ENCODE results near the gene CCR4.
"Not testable (repeated sequence)": the region's sequence is repeated elsewhere in the genome, so short reads cannot be mapped to it uniquely, and the experiment has no call there.

CCR4 gene

GRCh38 chr3:32931273-32931672, 20.2 kb upstream of the CCR4 start:
- H3K9ac ChIP-seq (ENCODE audit: low read depth in 1 of 2, low read length in 2 of 2); H3K27ac ChIP-seq (ENCODE audit: low read depth in 2 of 2, low read length in 2 of 2); H3K9me3 ChIP-seq (ENCODE audit: control insufficient read depth in 2 of 2, low read length in 2 of 2); H3K4me3 ChIP-seq (ENCODE audit: low read length in 2 of 2); H3K4me1 ChIP-seq (ENCODE audit: control insufficient read depth in 2 of 2, insufficient read depth in 2 of 2, low read length in 2 of 2); H3K36me3 ChIP-seq (ENCODE audit: control insufficient read depth in 2 of 2, insufficient read depth in 2 of 2, low read length in 2 of 2); H3K27me3 ChIP-seq (ENCODE audit: control insufficient read depth in 2 of 2, insufficient read depth in 2 of 2, low read length in 2 of 2): not testable (repeated sequence)

- Histone ChIP-seq H3K27ac (ENCODE audit: low read depth in 2 of 2, low read length in 2 of 2) (no peak overlapping the region), H3K9me3 (ENCODE audit: control insufficient read depth in 2 of 2, low read length in 2 of 2) (no peaks in the 10 kb centered on the region), H3K9ac (ENCODE audit: low read depth in 1 of 2, low read length in 2 of 2) (no peak overlapping the region), H3K36me3 (ENCODE audit: control insufficient read depth in 2 of 2, insufficient read depth in 2 of 2, low read length in 2 of 2) (no peaks in the 10 kb centered on the region), H3K27me3 (ENCODE audit: control insufficient read depth in 2 of 2, insufficient read depth in 2 of 2, low read length in 2 of 2) (no peaks in the 10 kb centered on the region), H3K4me1 (ENCODE audit: control insufficient read depth in 2 of 2, insufficient read depth in 2 of 2, low read length in 2 of 2) (no peaks in the 10 kb centered on the region), H3K4me3 (ENCODE audit: low read length in 2 of 2) (no peak overlapping the region)
These were observed 17.2 kb upstream of the CCR4 start for GRCh38 chr3:32934150-32934742.

- Histone ChIP-seq H3K4me3 (ENCODE audit: low read length in 2 of 2) (no peak overlapping the region), H3K27ac (ENCODE audit: low read depth in 2 of 2, low read length in 2 of 2) (no peak overlapping the region), H3K27me3 (ENCODE audit: control insufficient read depth in 2 of 2, insufficient read depth in 2 of 2, low read length in 2 of 2) (no peaks in the 10 kb centered on the region), H3K36me3 (ENCODE audit: control insufficient read depth in 2 of 2, insufficient read depth in 2 of 2, low read length in 2 of 2) (no peaks in the 10 kb centered on the region), H3K9ac (ENCODE audit: low read depth in 1 of 2, low read length in 2 of 2) (no peak overlapping the region), H3K4me1 (ENCODE audit: control insufficient read depth in 2 of 2, insufficient read depth in 2 of 2, low read length in 2 of 2) (no peaks in the 10 kb centered on the region), H3K9me3 (ENCODE audit: control insufficient read depth in 2 of 2, low read length in 2 of 2) (no peaks in the 10 kb centered on the region)
These were observed 14.1 kb upstream of the CCR4 start for GRCh38 chr3:32937331-32937730.

- not testable (repeated sequence) for H3K4me3 ChIP-seq (ENCODE audit: low read length in 2 of 2); H3K9ac ChIP-seq (ENCODE audit: low read depth in 1 of 2, low read length in 2 of 2); H3K9me3 ChIP-seq (ENCODE audit: control insufficient read depth in 2 of 2, low read length in 2 of 2); H3K4me1 ChIP-seq (ENCODE audit: control insufficient read depth in 2 of 2, insufficient read depth in 2 of 2, low read length in 2 of 2); H3K27ac ChIP-seq (ENCODE audit: low read depth in 2 of 2, low read length in 2 of 2); H3K36me3 ChIP-seq (ENCODE audit: control insufficient read depth in 2 of 2, insufficient read depth in 2 of 2, low read length in 2 of 2); H3K27me3 ChIP-seq (ENCODE audit: control insufficient read depth in 2 of 2, insufficient read depth in 2 of 2, low read length in 2 of 2)
These were observed 11.7 kb upstream of the CCR4 start for GRCh38 chr3:32939531-32940284.

GRCh38 chr3:32940726-32941125, 10.7 kb upstream of the CCR4 start:
- H3K4me3 ChIP-seq (ENCODE audit: low read length in 2 of 2): no peak overlapping the region
- H3K9ac ChIP-seq (ENCODE audit: low read depth in 1 of 2, low read length in 2 of 2): no peak overlapping the region
- H3K9me3 ChIP-seq (ENCODE audit: control insufficient read depth in 2 of 2, low read length in 2 of 2): no peaks in the 10 kb centered on the region
- H3K4me1 ChIP-seq (ENCODE audit: control insufficient read depth in 2 of 2, insufficient read depth in 2 of 2, low read length in 2 of 2): no peaks in the 10 kb centered on the region
- no peaks in the 10 kb centered on the region for H3K27me3 ChIP-seq (ENCODE audit: control insufficient read depth in 2 of 2, insufficient read depth in 2 of 2, low read length in 2 of 2)
- H3K27ac ChIP-seq (ENCODE audit: low read depth in 2 of 2, low read length in 2 of 2): no peak overlapping the region
- H3K36me3 ChIP-seq (ENCODE audit: control insufficient read depth in 2 of 2, insufficient read depth in 2 of 2, low read length in 2 of 2): no peaks in the 10 kb centered on the region

DNA sequence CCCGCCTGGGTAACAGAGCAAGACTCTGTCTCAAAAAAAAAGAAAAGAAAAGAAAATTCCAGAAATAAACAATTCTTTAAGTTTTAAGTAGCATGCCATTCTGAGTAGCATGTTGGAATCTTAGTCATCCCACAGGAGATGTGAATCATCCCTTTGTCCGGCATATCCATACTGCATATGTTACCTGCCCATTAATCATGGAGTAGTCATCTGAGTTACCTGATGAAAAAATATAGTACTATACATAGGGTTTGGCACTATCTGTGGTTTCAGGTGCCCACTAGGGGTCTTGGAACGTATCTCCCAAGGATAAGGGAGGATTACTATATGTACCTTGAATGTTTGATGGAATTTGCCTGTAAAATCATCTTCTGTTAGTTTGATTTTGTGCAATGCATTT, 6.3 kb upstream of the CCR4 start:
- H3K36me3 ChIP-seq (ENCODE audit: control insufficient read depth in 2 of 2, insufficient read depth in 2 of 2, low read length in 2 of 2): no peaks in the 10 kb centered on the region

GRCh38 chr3:32945598-32945997, 5.8 kb upstream of the CCR4 start:
- not testable (repeated sequence) for H3K4me1 ChIP-seq (ENCODE audit: control insufficient read depth in 2 of 2, insufficient read depth in 2 of 2, low read length in 2 of 2); H3K9me3 ChIP-seq (ENCODE audit: control insufficient read depth in 2 of 2, low read length in 2 of 2); H3K36me3 ChIP-seq (ENCODE audit: control insufficient read depth in 2 of 2, insufficient read depth in 2 of 2, low read length in 2 of 2); H3K27ac ChIP-seq (ENCODE audit: low read depth in 2 of 2, low read length in 2 of 2); H3K4me3 ChIP-seq (ENCODE audit: low read length in 2 of 2); H3K27me3 ChIP-seq (ENCODE audit: control insufficient read depth in 2 of 2, insufficient read depth in 2 of 2, low read length in 2 of 2); H3K9ac ChIP-seq (ENCODE audit: low read depth in 1 of 2, low read length in 2 of 2)

More for the DNA sequence above, 6.3 kb upstream of the CCR4 start:
- H3K4me3 ChIP-seq (ENCODE audit: low read length in 2 of 2): no peak overlapping the region
- no peak overlapping the region for H3K27ac ChIP-seq (ENCODE audit: low read depth in 2 of 2, low read length in 2 of 2)
- H3K9me3 ChIP-seq (ENCODE audit: control insufficient read depth in 2 of 2, low read length in 2 of 2): no peaks in the 10 kb centered on the region
- no peaks in the 10 kb centered on the region for H3K4me1 ChIP-seq (ENCODE audit: control insufficient read depth in 2 of 2, insufficient read depth in 2 of 2, low read length in 2 of 2)
- H3K9ac ChIP-seq (ENCODE audit: low read depth in 1 of 2, low read length in 2 of 2): no peak overlapping the region
- H3K27me3 ChIP-seq (ENCODE audit: control insufficient read depth in 2 of 2, insufficient read depth in 2 of 2, low read length in 2 of 2): no peaks in the 10 kb centered on the region

GRCh38 chr3:32946973-32947788, 4.3 kb upstream of the CCR4 start:
- H3K27ac ChIP-seq (ENCODE audit: low read depth in 2 of 2, low read length in 2 of 2): no peak overlapping the region

GRCh38 chr3:32947789-32948238, 3.6 kb upstream of the CCR4 start:
- Histone ChIP-seq H3K27ac (ENCODE audit: low read depth in 2 of 2, low read length in 2 of 2) (no peak overlapping the region), H3K9ac (ENCODE audit: low read depth in 1 of 2, low read length in 2 of 2) (no peak overlapping the region), H3K27me3 (ENCODE audit: control insufficient read depth in 2 of 2, insufficient read depth in 2 of 2, low read length in 2 of 2) (no peaks in the 10 kb centered on the region), H3K4me3 (ENCODE audit: low read length in 2 of 2) (no peak overlapping the region), H3K9me3 (ENCODE audit: control insufficient read depth in 2 of 2, low read length in 2 of 2) (no peaks in the 10 kb centered on the region), H3K36me3 (ENCODE audit: control insufficient read depth in 2 of 2, insufficient read depth in 2 of 2, low read length in 2 of 2) (no peaks in the 10 kb centered on the region), H3K4me1 (ENCODE audit: control insufficient read depth in 2 of 2, insufficient read depth in 2 of 2, low read length in 2 of 2) (no peaks in the 10 kb centered on the region)

More at GRCh38 chr3:32946973-32947788, 4.3 kb upstream of the CCR4 start:
- Histone ChIP-seq H3K27me3 (ENCODE audit: control insufficient read depth in 2 of 2, insufficient read depth in 2 of 2, low read length in 2 of 2) (no peaks in the 10 kb centered on the region), H3K9me3 (ENCODE audit: control insufficient read depth in 2 of 2, low read length in 2 of 2) (no peaks in the 10 kb centered on the region), H3K4me3 (ENCODE audit: low read length in 2 of 2) (no peak overlapping the region), H3K9ac (ENCODE audit: low read depth in 1 of 2, low read length in 2 of 2) (no peak overlapping the region), H3K36me3 (ENCODE audit: control insufficient read depth in 2 of 2, insufficient read depth in 2 of 2, low read length in 2 of 2) (no peaks in the 10 kb centered on the region), H3K4me1 (ENCODE audit: control insufficient read depth in 2 of 2, insufficient read depth in 2 of 2, low read length in 2 of 2) (no peaks in the 10 kb centered on the region)
